ENCODE data around the gene UNC13A. TPM values are rescaled to one million over a fixed set of nuclear protein-coding genes. Genes with fewer than 3 reads are reported as not detected.
"Not testable (repeated sequence)": the region's sequence is repeated elsewhere in the genome, so short reads cannot be mapped to it uniquely, and the experiment has no call there.

The UNC13A gene
- total and polyA plus RNA-seq, 2 of the 13 experiments (the other 11 are each of a cell fraction or from before 2014, with no cell fraction given), result 0.11 to 0.45 TPM

- H3K4me1 ChIP-seq (ENCODE audit: insufficient read depth, low read length), result peaks cover 40% of the 10 kb centered on the region
- no peak overlapping the region for H3K27ac ChIP-seq (ENCODE audit: extremely low read length, insufficient read depth, low read length)
- TF ChIP-seq SOX13 (IDR thresholded peaks at IDR 0.05) (no peak), SOX13 (CRISPR knock-in tag; conservative IDR thresholded peaks at IDR 0.05 in 1 of 2, IDR thresholded peaks at IDR 0.05 in 1 of 2) (no peak), ETV5 (CRISPR knock-in tag; IDR thresholded peaks at IDR 0.05; ENCODE audit: borderline replicate concordance) (peak; percentile 34; the same call in 1 of the 2 replicates), ZFAT (CRISPR knock-in tag; conservative IDR thresholded peaks at IDR 0.05) (no peak)
- H4K20me1 ChIP-seq (ENCODE audit: insufficient read depth, low read length), result no peaks in the 10 kb centered on the region
- in situ Hi-C loops (cut with HindIII; ENCODE audit: extremely low pct_ligation_motif_present, low pct_unique_long_range_greater_than_20kb) (no loop called here), intact Hi-C loops (cut with micrococcal nuclease; ENCODE audit: unreplicated experiment) (no loop called here)
- 29% methylated on average over 7 of the region's 7 CpGs for WGBS (ENCODE audit: low lambda C conversion rate)
- no peak overlapping the region for H3K9ac ChIP-seq (ENCODE audit: insufficient read depth, low read depth, low read length)
- POLR2A ChIA-PET, result interaction anchor here (1.2 kb wide), 1 partner anchor 42 kb away, joined by 6 read pairs; the partner anchor contains the start of gene PGLS
- 0 out of 5 replicates have a peak, but pooled peaks cover 0 to 3% of the 10 kb centered on the region in 2 experiments for H3K36me3 ChIP-seq (replicated peaks in 1 of 2; ENCODE audit: control insufficient read depth in 1 of 2, insufficient read depth in 2 of 2, low read length in 2 of 2)
- no peak for DNase-seq (ENCODE audit: low spot score)
- BruUV-seq (replicated peaks), result no TSS peak
- ATAC-seq, result no peak
- H2AFZ ChIP-seq (ENCODE audit: low read length), result no peak overlapping the region
- peaks cover 15% of the 10 kb centered on the region for H3K79me2 ChIP-seq (ENCODE audit: insufficient read depth, low read length)
- H3K27me3 ChIP-seq (ENCODE audit: control insufficient read depth in 1 of 2, insufficient read depth in 2 of 2, low read length in 2 of 2), result no peaks in the 10 kb centered on the region
- no peaks in the 10 kb centered on the region for H3K9me3 ChIP-seq (ENCODE audit: low read length)
- H3K4me3 ChIP-seq (replicated peaks in 1 of 3; ENCODE audit: insufficient read depth in 1 of 3, low read depth in 2 of 3, low read length in 3 of 3), result no peak overlapping the region
- CTCF ChIA-PET (ENCODE audit: low intra/inter-chr PET ratio, low total read pairs), result no interaction called here
- no peak for FAIRE-seq
- peak overlapping the region; percentile 24 for H3K4me2 ChIP-seq (ENCODE audit: low read depth, low read length)
These were observed 134.9 kb downstream of the UNC13A start for GRCh38 chr19:17553256-17553655.

DNA sequence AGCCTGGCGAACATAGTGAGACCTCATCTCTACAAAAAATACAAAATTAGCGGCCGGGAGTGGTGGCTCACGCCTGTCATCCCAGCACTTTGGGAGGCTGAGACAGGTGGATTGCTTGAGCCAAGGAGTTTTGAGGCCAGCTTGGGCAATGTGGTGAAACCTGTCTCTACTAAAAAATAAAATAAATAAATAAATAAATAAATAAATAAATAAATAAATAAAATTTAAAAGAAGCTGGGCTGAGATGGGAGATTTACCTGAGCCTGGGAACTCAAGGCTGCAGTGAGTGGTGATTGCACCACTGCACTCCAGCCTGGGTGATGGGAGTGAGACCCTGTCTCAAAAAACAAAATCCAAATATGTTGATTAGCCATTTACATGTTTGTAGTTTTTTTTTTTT is 135.4 kb downstream of the UNC13A start:
- H2AFZ ChIP-seq (ENCODE audit: low read length); in situ Hi-C loops (cut with HindIII; ENCODE audit: extremely low pct_ligation_motif_present, low pct_unique_long_range_greater_than_20kb); H3K9me3 ChIP-seq (ENCODE audit: low read length); H3K27ac ChIP-seq (ENCODE audit: extremely low read length, insufficient read depth, low read length); H3K27me3 ChIP-seq (ENCODE audit: control insufficient read depth in 1 of 2, insufficient read depth in 2 of 2, low read length in 2 of 2); ATAC-seq; H3K9ac ChIP-seq (ENCODE audit: insufficient read depth, low read depth, low read length); H4K20me1 ChIP-seq (ENCODE audit: insufficient read depth, low read length); DNase-seq (ENCODE audit: low spot score); FAIRE-seq; BruUV-seq (replicated peaks); intact Hi-C loops (cut with micrococcal nuclease; ENCODE audit: unreplicated experiment); CTCF ChIA-PET (ENCODE audit: low intra/inter-chr PET ratio, low total read pairs); H3K36me3 ChIP-seq (replicated peaks in 1 of 2; ENCODE audit: control insufficient read depth in 1 of 2, insufficient read depth in 2 of 2, low read length in 2 of 2); H3K4me2 ChIP-seq (ENCODE audit: low read depth, low read length); H3K4me3 ChIP-seq (replicated peaks in 1 of 3; ENCODE audit: insufficient read depth in 1 of 3, low read depth in 2 of 3, low read length in 3 of 3): not testable (repeated sequence)
- H3K79me2 ChIP-seq (ENCODE audit: insufficient read depth, low read length), result peaks cover 15% of the 10 kb centered on the region
- POLR2A ChIA-PET, result interaction anchor here (1.2 kb wide), 1 partner anchor 42 kb away, joined by 6 read pairs; the partner anchor contains the start of gene PGLS
- H3K4me1 ChIP-seq (ENCODE audit: insufficient read depth, low read length), result peaks cover 45% of the 10 kb centered on the region
- WGBS (ENCODE audit: low lambda C conversion rate), result 85% methylated on average over 4 of the region's 4 CpGs

Other genes with a start within 250 kb of the UNC13A start
- gene TMEM221, start 239.7 kb downstream of the UNC13A start, total RNA-seq (2016; rRNA removed; fragmentation: Illumina TruSeq; extraction: Trizol), result 0.55 and 0.77 TPM in 2 replicates
- 0.27 and 0.33 TPM in 2 replicates for gene TMEM221, start 239.7 kb downstream of the UNC13A start, polyA plus RNA-seq (2011; rRNA removed)
- not detected in 2 replicates for gene NXNL1, start 227.4 kb downstream of the UNC13A start, total RNA-seq (2016; rRNA removed; fragmentation: Illumina TruSeq; extraction: Trizol)
- gene NXNL1, start 227.4 kb downstream of the UNC13A start, polyA plus RNA-seq (2011; rRNA removed), result not detected in 2 replicates
- gene SLC27A1, start 217.8 kb downstream of the UNC13A start, total RNA-seq (2016; rRNA removed; fragmentation: Illumina TruSeq; extraction: Trizol), result 1.7 and 4.1 TPM in 2 replicates
- 8.7 and 8.8 TPM in 2 replicates for gene SLC27A1, start 217.8 kb downstream of the UNC13A start, polyA plus RNA-seq (2011; rRNA removed)
- gene PGLS, start 176.7 kb downstream of the UNC13A start, total RNA-seq (2016; rRNA removed; fragmentation: Illumina TruSeq; extraction: Trizol), result 33.8 and 36.7 TPM in 2 replicates
- gene PGLS, start 176.7 kb downstream of the UNC13A start, polyA plus RNA-seq (2011; rRNA removed), result 43.8 and 49.1 TPM in 2 replicates
- 33.3 and 58.0 TPM in 2 replicates for gene COLGALT1, start 132.7 kb downstream of the UNC13A start, total RNA-seq (2016; rRNA removed; fragmentation: Illumina TruSeq; extraction: Trizol)
- 196 and 211 TPM in 2 replicates for gene COLGALT1, start 132.7 kb downstream of the UNC13A start, polyA plus RNA-seq (2011; rRNA removed)
- gene MAP1S, start 31.1 kb upstream of the UNC13A start, total RNA-seq (2016; rRNA removed; fragmentation: Illumina TruSeq; extraction: Trizol), result 3.8 and 12.2 TPM in 2 replicates
- 7.3 and 8.2 TPM in 2 replicates for gene MAP1S, start 31.1 kb upstream of the UNC13A start, polyA plus RNA-seq (2011; rRNA removed)
- gene FCHO1, start 63.1 kb upstream of the UNC13A start, total RNA-seq (2016; rRNA removed; fragmentation: Illumina TruSeq; extraction: Trizol), result 1.2 and 1.3 TPM in 2 replicates
- 2.5 and 3.1 TPM in 2 replicates for gene FCHO1, start 63.1 kb upstream of the UNC13A start, polyA plus RNA-seq (2011; rRNA removed)
- 0.48 and 0.86 TPM in 2 replicates for gene B3GNT3, start 106.8 kb upstream of the UNC13A start, total RNA-seq (2016; rRNA removed; fragmentation: Illumina TruSeq; extraction: Trizol)
- 4.0 and 8.6 TPM in 2 replicates for gene B3GNT3, start 106.8 kb upstream of the UNC13A start, polyA plus RNA-seq (2011; rRNA removed)
- gene INSL3, start 133.2 kb upstream of the UNC13A start, total RNA-seq (2016; rRNA removed; fragmentation: Illumina TruSeq; extraction: Trizol), result not detected in 2 replicates
- 0.30 and 0.44 TPM in 2 replicates for gene INSL3, start 133.2 kb upstream of the UNC13A start, polyA plus RNA-seq (2011; rRNA removed)
- 2.8 and 3.4 TPM in 2 replicates for gene JAK3, start 159.6 kb upstream of the UNC13A start, total RNA-seq (2016; rRNA removed; fragmentation: Illumina TruSeq; extraction: Trizol)
- 18.6 and 30.1 TPM in 2 replicates for gene JAK3, start 159.6 kb upstream of the UNC13A start, polyA plus RNA-seq (2011; rRNA removed)
- gene RPL18A, start 171.6 kb upstream of the UNC13A start, total RNA-seq (2016; rRNA removed; fragmentation: Illumina TruSeq; extraction: Trizol), result 1,471 and 1,490 TPM in 2 replicates
- 2,004 and 2,232 TPM in 2 replicates for gene RPL18A, start 171.6 kb upstream of the UNC13A start, polyA plus RNA-seq (2011; rRNA removed)
- gene SLC5A5, start 183.6 kb upstream of the UNC13A start, total RNA-seq (2016; rRNA removed; fragmentation: Illumina TruSeq; extraction: Trizol), result not detected in 2 replicates
- not detected in 2 replicates for gene SLC5A5, start 183.6 kb upstream of the UNC13A start, polyA plus RNA-seq (2011; rRNA removed)
- 14.9 and 16.3 TPM in 2 replicates for gene CCDC124, start 244.7 kb upstream of the UNC13A start, total RNA-seq (2016; rRNA removed; fragmentation: Illumina TruSeq; extraction: Trizol)
- 20.3 and 24.8 TPM in 2 replicates for gene CCDC124, start 244.7 kb upstream of the UNC13A start, polyA plus RNA-seq (2011; rRNA removed)

Measured in HepG2 (cell line).